Measurements from ENCODE around the gene SPAG16.

Gene SPAG16

GRCh38 chr2:213247566-213247965, 36.7 kb upstream of the SPAG16 start:
- TF ChIP-seq POLR2AphosphoS5 (IDR thresholded peaks at IDR 0.05; ENCODE audit: low read depth, low read length) (no peak), POLR2A (IDR thresholded peaks at IDR 0.05; ENCODE audit: low read depth, low read length) (no peak), TAF1 (IDR thresholded peaks at IDR 0.05; ENCODE audit: borderline replicate concordance, low read depth, low read length) (no peak)
- FAIRE-seq: no peak
- DNase-seq (ENCODE audit: insufficient read length): no peak

GRCh38 chr2:213248637-213249036, 35.6 kb upstream of the SPAG16 start:
- FAIRE-seq: peak; percentile 80
- TF ChIP-seq POLR2AphosphoS5 (IDR thresholded peaks at IDR 0.05; ENCODE audit: low read depth, low read length) (no peak), TAF1 (IDR thresholded peaks at IDR 0.05; ENCODE audit: borderline replicate concordance, low read depth, low read length) (no peak), POLR2A (IDR thresholded peaks at IDR 0.05; ENCODE audit: low read depth, low read length) (no peak)
- no peak for DNase-seq (ENCODE audit: insufficient read length)

- no peak for FAIRE-seq
- TF ChIP-seq TAF1 (IDR thresholded peaks at IDR 0.05; ENCODE audit: borderline replicate concordance, low read depth, low read length) (no peak), POLR2AphosphoS5 (IDR thresholded peaks at IDR 0.05; ENCODE audit: low read depth, low read length) (no peak), POLR2A (IDR thresholded peaks at IDR 0.05; ENCODE audit: low read depth, low read length) (no peak)
Measured at GRCh38 chr2:213249502-213249901, 34.8 kb upstream of the SPAG16 start.

GRCh38 chr2:213251618-213252017, 32.6 kb upstream of the SPAG16 start:
- TF ChIP-seq TAF1 (IDR thresholded peaks at IDR 0.05; ENCODE audit: borderline replicate concordance, low read depth, low read length) (no peak), POLR2AphosphoS5 (IDR thresholded peaks at IDR 0.05; ENCODE audit: low read depth, low read length) (no peak), POLR2A (IDR thresholded peaks at IDR 0.05; ENCODE audit: low read depth, low read length) (no peak)
- peak; percentile 69 for FAIRE-seq
- DNase-seq (ENCODE audit: insufficient read length): peak; percentile 5

More at GRCh38 chr2:213249502-213249901, 34.8 kb upstream of the SPAG16 start:
- no peak for DNase-seq (ENCODE audit: insufficient read length)

- TF ChIP-seq POLR2A (IDR thresholded peaks at IDR 0.05; ENCODE audit: low read depth, low read length): no peak
- TF ChIP-seq TAF1 (IDR thresholded peaks at IDR 0.05; ENCODE audit: borderline replicate concordance, low read depth, low read length): no peak
- TF ChIP-seq POLR2AphosphoS5 (IDR thresholded peaks at IDR 0.05; ENCODE audit: low read depth, low read length): no peak
- FAIRE-seq: no peak
- no peak for DNase-seq (ENCODE audit: insufficient read length)
Measured at GRCh38 chr2:213252206-213252605, 32.1 kb upstream of the SPAG16 start.

GRCh38 chr2:213253162-213253561, 31.1 kb upstream of the SPAG16 start:
- DNase-seq (ENCODE audit: insufficient read length) (no peak), FAIRE-seq (no peak)
- TF ChIP-seq TAF1 (IDR thresholded peaks at IDR 0.05; ENCODE audit: borderline replicate concordance, low read depth, low read length): no peak
- TF ChIP-seq POLR2A (IDR thresholded peaks at IDR 0.05; ENCODE audit: low read depth, low read length): no peak
- TF ChIP-seq POLR2AphosphoS5 (IDR thresholded peaks at IDR 0.05; ENCODE audit: low read depth, low read length): no peak

- no peak for DNase-seq (ENCODE audit: insufficient read length)
- TF ChIP-seq POLR2AphosphoS5 (IDR thresholded peaks at IDR 0.05; ENCODE audit: low read depth, low read length) (no peak), TAF1 (IDR thresholded peaks at IDR 0.05; ENCODE audit: borderline replicate concordance, low read depth, low read length) (no peak), POLR2A (IDR thresholded peaks at IDR 0.05; ENCODE audit: low read depth, low read length) (no peak)
- FAIRE-seq: no peak
Measured at GRCh38 chr2:213259266-213259665, 25.0 kb upstream of the SPAG16 start.

- no peak for DNase-seq (ENCODE audit: insufficient read length)
- TF ChIP-seq POLR2A (IDR thresholded peaks at IDR 0.05; ENCODE audit: low read depth, low read length) (no peak), POLR2AphosphoS5 (IDR thresholded peaks at IDR 0.05; ENCODE audit: low read depth, low read length) (no peak), TAF1 (IDR thresholded peaks at IDR 0.05; ENCODE audit: borderline replicate concordance, low read depth, low read length) (no peak)
- no peak for FAIRE-seq
Measured at GRCh38 chr2:213261237-213261636, 23.0 kb upstream of the SPAG16 start.

GRCh38 chr2:213261715-213262114, 22.5 kb upstream of the SPAG16 start:
- DNase-seq (ENCODE audit: insufficient read length): no peak
- TF ChIP-seq TAF1 (IDR thresholded peaks at IDR 0.05; ENCODE audit: borderline replicate concordance, low read depth, low read length) (no peak), POLR2AphosphoS5 (IDR thresholded peaks at IDR 0.05; ENCODE audit: low read depth, low read length) (no peak), POLR2A (IDR thresholded peaks at IDR 0.05; ENCODE audit: low read depth, low read length) (no peak)
- no peak for FAIRE-seq

GRCh38 chr2:213265679-213266078, 18.6 kb upstream of the SPAG16 start:
- FAIRE-seq (no peak), DNase-seq (ENCODE audit: insufficient read length) (no peak)
- no peak for TF ChIP-seq POLR2A (IDR thresholded peaks at IDR 0.05; ENCODE audit: low read depth, low read length)
- TF ChIP-seq POLR2AphosphoS5 (IDR thresholded peaks at IDR 0.05; ENCODE audit: low read depth, low read length): no peak
- TF ChIP-seq TAF1 (IDR thresholded peaks at IDR 0.05; ENCODE audit: borderline replicate concordance, low read depth, low read length): no peak

- TF ChIP-seq TAF1 (IDR thresholded peaks at IDR 0.05; ENCODE audit: borderline replicate concordance, low read depth, low read length): no peak
- TF ChIP-seq POLR2AphosphoS5 (IDR thresholded peaks at IDR 0.05; ENCODE audit: low read depth, low read length): no peak
- no peak for TF ChIP-seq POLR2A (IDR thresholded peaks at IDR 0.05; ENCODE audit: low read depth, low read length)
- no peak for DNase-seq (ENCODE audit: insufficient read length)
- FAIRE-seq: no peak
Measured at GRCh38 chr2:213266421-213266820, 17.8 kb upstream of the SPAG16 start.

GRCh38 chr2:213271947-213272346, 12.3 kb upstream of the SPAG16 start:
- no peak for FAIRE-seq
- no peak for DNase-seq (ENCODE audit: insufficient read length)
- TF ChIP-seq POLR2A (IDR thresholded peaks at IDR 0.05; ENCODE audit: low read depth, low read length): no peak
- no peak for TF ChIP-seq TAF1 (IDR thresholded peaks at IDR 0.05; ENCODE audit: borderline replicate concordance, low read depth, low read length)
- TF ChIP-seq POLR2AphosphoS5 (IDR thresholded peaks at IDR 0.05; ENCODE audit: low read depth, low read length): no peak

GRCh38 chr2:213274143-213274542, 10.1 kb upstream of the SPAG16 start:
- FAIRE-seq (no peak), DNase-seq (ENCODE audit: insufficient read length) (no peak)
- TF ChIP-seq POLR2A (IDR thresholded peaks at IDR 0.05; ENCODE audit: low read depth, low read length) (no peak), POLR2AphosphoS5 (IDR thresholded peaks at IDR 0.05; ENCODE audit: low read depth, low read length) (no peak), TAF1 (IDR thresholded peaks at IDR 0.05; ENCODE audit: borderline replicate concordance, low read depth, low read length) (no peak)
